H1 (cell line): ENCODE measurements around the gene WDR59. TPM values are rescaled to one million over a fixed set of nuclear protein-coding genes. Genes with fewer than 3 reads are reported as not detected.
A peak's percentile ranks its signal among the peaks of the same experiment; 100 is the strongest.

Experiments used
- CTCF ChIA-PET: fragments of 300-600 bp; sonication (Branson Sonifier 250); formaldehyde crosslinking; loops from one replicate; lab custom pipeline; 2021; ENCODE audit not compliant: partially characterized antibody; lab: Charles Lee
- POLR2A ChIA-PET: fragments of 300-600 bp; sonication (Branson Sonifier 250); formaldehyde crosslinking; loops from one replicate; lab custom pipeline; 2021; ENCODE audit warnings: inconsistent platforms; ENCODE audit not compliant: partially characterized antibody; lab: Charles Lee
- DNase-seq, 2 experiments: peaks; one replicate each; pipeline versions ENCODE4 v3.0.0 to v3.0.0-alpha.2; 2010 to 2022; ENCODE audit warnings: low spot score in 2 of 2, low read depth in 1 of 2, mixed read lengths in 1 of 2
- FAIRE-seq: peaks from 2 replicates; lab custom pipeline; 2011; peaks lifted over from hg19 to GRCh38; lab: Jason Lieb, UNC
- H2AFZ ChIP-seq: 2 replicates; pipeline ENCODE4 v1.8.1; 2012; ENCODE audit warnings: low read length, inconsistent platforms
- H2AK5ac ChIP-seq: 2 replicates; pipeline ENCODE4 v1.6.1; 2013; ENCODE audit warnings: low read depth, low read length
- H2BK120ac ChIP-seq: replicated peaks from 2 replicates; pipeline ENCODE3; 2013; ENCODE audit warnings: low read depth, low read length, inconsistent platforms
- H2BK12ac ChIP-seq: 2 replicates; pipeline ENCODE4 v1.6.1; 2013; ENCODE audit warnings: low read depth, low read length
- H2BK15ac ChIP-seq: 2 replicates; pipeline ENCODE4 v1.6.1; 2013; ENCODE audit warnings: low read length
- H2BK20ac ChIP-seq: 2 replicates; pipeline ENCODE4 v1.6.1; 2013; ENCODE audit warnings: low read length
- H2BK5ac ChIP-seq: 2 replicates; pipeline ENCODE4 v1.6.1; 2013; ENCODE audit warnings: low read depth, low read length
- H3K14ac ChIP-seq: 2 replicates; pipeline ENCODE4 v1.6.1; 2013; ENCODE audit warnings: inconsistent platforms; ENCODE audit not compliant: insufficient read length
- H3K18ac ChIP-seq: 2 replicates; pipeline ENCODE4 v1.6.1; 2013; ENCODE audit warnings: low read length; ENCODE audit errors: extremely low read depth
- H3K23ac ChIP-seq: 2 replicates; pipeline ENCODE4 v1.6.1; 2013; ENCODE audit warnings: inconsistent platforms; ENCODE audit not compliant: insufficient read length
- H3K23me2 ChIP-seq: 2 replicates; pipeline ENCODE4 v1.6.1; 2013; ENCODE audit warnings: low read depth, low read length
- H3K27ac ChIP-seq: 2 replicates; pipeline ENCODE4 v1.6.1; 2011; ENCODE audit warnings: low read depth, low read length, inconsistent platforms
- H3K27me3 ChIP-seq, 4 experiments: replicated peaks in 1 of 4; 1 replicate in 1 of 4; 2 replicates in 3 of 4; pipeline versions ENCODE4 v1.6.1 to v1.8.1; 2011 to 2013; ENCODE audit warnings: low read length in 3 of 4, mild to moderate bottlenecking in 3 of 4, inconsistent platforms in 2 of 4, mixed read lengths in 2 of 4, moderate library complexity in 1 of 4; ENCODE audit not compliant: control insufficient read depth in 3 of 4, insufficient read depth in 3 of 4; ENCODE audit errors: extremely low read depth in 1 of 4
- H3K36me3 ChIP-seq, 4 experiments: 2 replicates each; pipeline versions ENCODE4 v1.6.1 to v1.8.1; 2011 to 2013; ENCODE audit warnings: mild to moderate bottlenecking in 4 of 4, low read length in 3 of 4, moderate library complexity in 2 of 4, control low read depth in 1 of 4, inconsistent platforms in 1 of 4; ENCODE audit not compliant: insufficient read depth in 4 of 4, control insufficient read depth in 2 of 4
- H3K4ac ChIP-seq: replicated peaks from 2 replicates; pipeline ENCODE3; 2013; ENCODE audit warnings: low read length, low read depth, mixed read lengths, inconsistent platforms; ENCODE audit not compliant: insufficient read length
- H3K4me1 ChIP-seq, 4 experiments: replicated peaks in 1 of 4; 1 replicate in 1 of 4; 2 replicates in 3 of 4; pipeline versions ENCODE4 v1.6.1 to v1.8.1; 2011 to 2013; ENCODE audit warnings: low read length in 3 of 4, inconsistent platforms in 2 of 4, mixed read lengths in 1 of 4; ENCODE audit not compliant: insufficient read depth in 4 of 4, control insufficient read depth in 3 of 4
- H3K4me2 ChIP-seq, 2 experiments: 2 replicates each; pipeline versions ENCODE4 v1.6.1 to v1.8.1; 2011 to 2013; ENCODE audit warnings: low read depth in 2 of 2, low read length in 2 of 2, control low read depth in 1 of 2, inconsistent platforms in 1 of 2, mild to moderate bottlenecking in 1 of 2; ENCODE audit not compliant: insufficient read depth in 1 of 2
- H3K4me3 ChIP-seq, 4 experiments: fragments of 200-600, 300-600 bp in 1 of 4; sonication (generic), shearing (Covaris generic), sonication (Bioruptor Twin) in 1 of 4; 2 replicates each; pipeline versions ENCODE4 v1.5.1 to v1.8.1; 2011 to 2016; ENCODE audit warnings: low read length in 4 of 4, low read depth in 3 of 4, control low read depth in 2 of 4, inconsistent platforms in 2 of 4, mild to moderate bottlenecking in 2 of 4, mixed read lengths in 1 of 4, moderate library complexity in 1 of 4; ENCODE audit not compliant: insufficient read depth in 2 of 4; ENCODE audit errors: extremely low read depth in 1 of 4
- H3K56ac ChIP-seq: replicated peaks from 2 replicates; pipeline ENCODE3; 2013; ENCODE audit warnings: low read depth, mild to moderate bottlenecking, mixed read lengths, low read length, inconsistent platforms; ENCODE audit not compliant: insufficient read length
- H3K79me1 ChIP-seq: 2 replicates; pipeline ENCODE4 v1.6.1; 2013; ENCODE audit warnings: low read depth, low read length, control low read depth
- H3K79me2 ChIP-seq, 2 experiments: 2 replicates each; pipeline versions ENCODE4 v1.6.1 to v1.8.1; 2012 to 2013; ENCODE audit warnings: low read length in 2 of 2, mild to moderate bottlenecking in 2 of 2, inconsistent platforms in 1 of 2; ENCODE audit not compliant: insufficient read depth in 2 of 2, control insufficient read depth in 1 of 2
- H3K9ac ChIP-seq, 4 experiments: replicated peaks in 1 of 4; 1 replicate in 1 of 4; 2 replicates in 3 of 4; pipeline versions ENCODE4 v1.6.1 to v1.8.1; 2011 to 2013; ENCODE audit warnings: low read depth in 3 of 4, low read length in 3 of 4, control low read depth in 2 of 4, mild to moderate bottlenecking in 2 of 4, moderate library complexity in 2 of 4, inconsistent platforms in 1 of 4; ENCODE audit errors: extremely low read depth in 1 of 4
- H3K9me3 ChIP-seq, 2 experiments: 2 replicates each; pipeline versions ENCODE4 v1.6.1 to v1.8.1; 2012 to 2013; ENCODE audit warnings: mild to moderate bottlenecking in 2 of 2, moderate library complexity in 2 of 2, control low read depth in 1 of 2, inconsistent platforms in 1 of 2, low read depth in 1 of 2, low read length in 1 of 2, mixed read lengths in 1 of 2; ENCODE audit not compliant: insufficient read depth in 2 of 2
- H4K20me1 ChIP-seq, 2 experiments: replicated peaks in 1 of 2; 2 replicates each; pipeline versions ENCODE3 to v1.8.1; 2011 to 2013; ENCODE audit warnings: inconsistent platforms in 2 of 2, low read length in 2 of 2, mild to moderate bottlenecking in 1 of 2; ENCODE audit not compliant: insufficient read depth in 2 of 2, control insufficient read depth in 1 of 2
- H4K5ac ChIP-seq: 2 replicates; pipeline ENCODE4 v1.6.1; 2013; ENCODE audit warnings: low read length, low read depth, mixed read lengths, inconsistent platforms; ENCODE audit not compliant: insufficient read length
- H4K8ac ChIP-seq: 2 replicates; pipeline ENCODE4 v1.8.0; 2013; ENCODE audit warnings: mild to moderate bottlenecking, moderate library complexity, low read length, inconsistent platforms; ENCODE audit not compliant: insufficient read depth; ENCODE audit errors: extremely low read depth
- H4K91ac ChIP-seq: replicated peaks from 2 replicates; pipeline ENCODE3; 2013; ENCODE audit warnings: low read length, mixed read lengths, inconsistent platforms; ENCODE audit not compliant: insufficient read length
- ATF3 ChIP-seq: IDR thresholded peaks from 2 replicates; pipeline ENCODE4 v1.6.1; 2011; ENCODE audit warnings: low read depth, mild to moderate bottlenecking, low read length; ENCODE audit not compliant: insufficient read depth
- CTBP2 ChIP-seq: IDR thresholded peaks from 2 replicates; pipeline ENCODE4 v1.7.0; 2011; ENCODE audit warnings: borderline replicate concordance, mild to moderate bottlenecking, moderate library complexity, mixed read lengths, low read length; ENCODE audit not compliant: insufficient read depth, insufficient read length
- EZH2 ChIP-seq: fragments of 200-600 bp; sonication (generic); IDR thresholded peaks from 2 replicates; pipeline ENCODE4 v1.7.1; 2012; ENCODE audit warnings: low read depth, mild to moderate bottlenecking, moderate library complexity, low read length, inconsistent platforms; ENCODE audit not compliant: severe bottlenecking
- HDAC6 ChIP-seq: IDR thresholded peaks from one replicate; pipeline ENCODE4 v1.7.1; 2012; ENCODE audit warnings: low read depth, mild to moderate bottlenecking, inconsistent platforms, low read length, moderate library complexity
- JUND ChIP-seq: IDR thresholded peaks from 2 replicates; pipeline ENCODE4 v1.6.1; 2011; ENCODE audit warnings: mild to moderate bottlenecking, improper control_type of control experiment, low read length
- NANOG ChIP-seq: IDR thresholded peaks from 2 replicates; pipeline ENCODE4 v1.6.1; 2011; ENCODE audit warnings: low read length, low read depth, mild to moderate bottlenecking, inconsistent platforms; ENCODE audit not compliant: insufficient read depth, poor library complexity, severe bottlenecking
- POLR2A ChIP-seq, 2 experiments: IDR thresholded peaks; 1 replicate in 1 of 2; 2 replicates in 1 of 2; pipeline ENCODE4 v1.6.1; 2011; ENCODE audit warnings: low read depth in 2 of 2, low read length in 2 of 2, mild to moderate bottlenecking in 2 of 2; ENCODE audit errors: control extremely low read depth in 1 of 2
- POLR2AphosphoS5 ChIP-seq: IDR thresholded peaks from 2 replicates; pipeline ENCODE4 v1.6.1; 2011; ENCODE audit warnings: low read depth, low read length
- SIRT6 ChIP-seq: IDR thresholded peaks from one replicate; pipeline ENCODE4 v1.7.1; 2012; ENCODE audit warnings: low read length, inconsistent platforms
- TCF12 ChIP-seq: IDR thresholded peaks from 2 replicates; pipeline ENCODE4 v1.6.1; 2011; ENCODE audit warnings: low read depth, mild to moderate bottlenecking, low read length
- YY1 ChIP-seq: IDR thresholded peaks from 2 replicates; pipeline ENCODE4 v1.6.1; 2011; ENCODE audit warnings: low read depth, mild to moderate bottlenecking, low read length
- WGBS, 2 experiments: shearing (Covaris generic) in 1 of 2; methylation state at CpG; one replicate each; pipeline versions ENCODE4 v1.1.6 to v1.1.7; 2013 to 2015; ENCODE audit warnings: low lambda C conversion rate in 2 of 2, mixed read lengths in 2 of 2, inconsistent platforms in 1 of 2, low coverage in 1 of 2, missing lambda C conversion rate in 1 of 2; ENCODE audit not compliant: insufficient replicate concordance in 2 of 2, insufficient coverage in 1 of 2, insufficient read length in 1 of 2; ENCODE audit errors: extremely low coverage in 1 of 2, missing lambda C conversion rate in 1 of 2; 5-methylcytosine and 5-hydroxymethylcytosine counted together
- polyA plus RNA-seq, 7 experiments: library from polyadenylated mRNA; depleted of rRNA in 3 of 7; stranded (reverse) in 5 of 7; unstranded in 2 of 7; fragments of >200 nt in 5 of 7; fragments of 200-250 nt in 2 of 7; gene quantifications; 1 replicate in 5 of 7; 2 replicates in 1 of 7; 4 replicates in 1 of 7; pipeline versions ENCODE4 v1.2.1 to v1.2.3, GENCODE V29; 2011 to 2013; ENCODE audit warnings: missing spikeins in 2 of 7, mixed read lengths in 2 of 7
- total RNA-seq: library from RNA; stranded (reverse); fragmentation: NEBNext Ultra II Directional; extraction: Animal tissue kit (Norgen Biotek cat#: 25700); gene quantifications from 2 replicates; pipeline ENCODE4 v1.2.1, GENCODE V29; 2021

The WDR59 gene
- total and polyA plus RNA-seq, 2 of the 8 experiments (the other 6 are each of a cell fraction or from before 2014, with no cell fraction given), result 84.2 to 124 TPM

- Histone ChIP-seq H3K23ac (no peak within 1 kb of the TSS), H3K23me2 (peaks cover 9% of the 10 kb centered on the region), H3K79me2 (peaks cover 23 to 39% of the 10 kb centered on the region in 2 experiments), H2BK5ac (peak within 1 kb of the TSS; percentile 40; the same call in 1 of the 2 replicates), H3K4ac (no peak within 1 kb of the TSS), H2AFZ (peak within 1 kb of the TSS; percentile 23), H3K9me3 (no peaks in the 10 kb centered on the region), H3K18ac (peak within 1 kb of the TSS; percentile 38; the same call in 1 of the 2 replicates), H4K91ac (no peak within 1 kb of the TSS), H4K5ac (peak within 1 kb of the TSS; percentile 57), H3K4me2 (peak within 1 kb of the TSS; percentile 84), H2BK12ac (peak within 1 kb of the TSS; percentile 93), H4K20me1 (peaks cover 20 to 23% of the 10 kb centered on the region in 2 experiments), H2BK15ac (peak within 1 kb of the TSS; percentile 49; the same call in 1 of the 2 replicates), H3K27me3 (no peaks in the 10 kb centered on the region; a peak in 1 of 7 replicates), H3K4me3 (peak within 1 kb of the TSS; percentile 56 to 90 (median 70)), H3K79me1 (peaks cover 9% of the 10 kb centered on the region), H3K36me3 (no peaks in the 10 kb centered on the region), H3K9ac (peak within 1 kb of the TSS in 3 of 4 experiments; percentile 48 to 94 (median 69); a peak in 5 of 7 replicates), H2AK5ac (no peak within 1 kb of the TSS), H3K14ac (no peak within 1 kb of the TSS), H4K8ac (peak within 1 kb of the TSS; percentile 8), H3K27ac (peak within 1 kb of the TSS; percentile 67; the same call in 1 of the 2 replicates), H2BK120ac (peak within 1 kb of the TSS; percentile 6), H3K4me1 (peaks cover 2 to 15% (median 12%) of the 10 kb centered on the region in 4 experiments; a peak in 6 of 7 replicates), H2BK20ac (0 out of 2 replicates have a peak within 1 kb of the TSS, but pooled peaks have one; percentile 67), H3K56ac (no peak within 1 kb of the TSS)
- no peak for FAIRE-seq
- 10% methylated on average over 27 of the region's 73 CpGs; no CpG with 5 or more reads in 1 of the 2 experiments for WGBS, 2 experiments
- DNase-seq, result peak; percentile 60 to 94
- ChIA-PET CTCF (interaction anchor here (0.6 to 9.3 kb wide), 21 partner anchors 10 to 1940 kb away, joined by 3 to 171 read pairs (median 5); partner anchors contain the start of genes LDHD and WDR59), POLR2A (interaction anchor here (0.5 to 7.8 kb wide), 11 partner anchors 9 to 123 kb away, joined by 3 to 62 read pairs (median 4); partner anchors contain the start of gene WDR59)
- no peak for TF ChIP-seq CTBP2
- no peak for TF ChIP-seq ATF3
- TF ChIP-seq JUND, result no peak
- TF ChIP-seq POLR2A (IDR thresholded peaks at IDR 0.05; ENCODE audit: control extremely low read depth in 1 of 2, low read depth in 2 of 2, low read length in 2 of 2), result peak; percentile 54 to 74
- peak; percentile 28 for TF ChIP-seq POLR2AphosphoS5
- no peak for TF ChIP-seq SIRT6
- no peak for TF ChIP-seq HDAC6
- TF ChIP-seq NANOG, result no peak
- TF ChIP-seq EZH2, result no peak
- TF ChIP-seq TCF12, result 0 out of 2 replicates have a peak, but pooled peaks have one; percentile 5
- TF ChIP-seq YY1, result 0 out of 2 replicates have a peak, but pooled peaks have one; percentile 5
These were observed 13.7 kb upstream of the WDR59 start, which contains the start of gene ZNRF1 for GRCh38 chr16:74998481-74999218. Gene ZNRF1 (plus strand): TSS chr16:74999024. CDS start chr16:74999672, 648 bp downstream.
